PC-9 (cell line): ENCODE measurements around the gene FAM89B. TPM values are rescaled to one million over a fixed set of nuclear protein-coding genes. Genes with fewer than 3 reads are reported as not detected.

Experiments
- BruUV-seq: library from RNA; stranded (reverse); fragments of 400-500 nt; replicated peaks from 2 replicates; lab custom pipeline; 2021; lab: Mats Ljungman, UMichigan
- CTCF ChIA-PET: fragments of 300-600 bp; sonication (Branson Sonifier 250); formaldehyde crosslinking; loops from one replicate; lab custom pipeline; 2022; ENCODE audit warnings: antibody characterized with exemption; lab: Charles Lee
- POLR2A ChIA-PET: fragments of 300-600 bp; sonication (Branson Sonifier 250); formaldehyde crosslinking; loops from one replicate; lab custom pipeline; 2022; ENCODE audit warnings: antibody characterized with exemption; ENCODE audit not compliant: unreplicated experiment; lab: Charles Lee
- DNase-seq, 2 experiments: peaks; one replicate each; pipeline versions ENCODE4 v3.0.0 to v3.0.0-alpha.2; 2015 to 2022; ENCODE audit warnings: mixed read lengths in 1 of 2
- H2AFZ ChIP-seq: fragments of 200-600 bp; sonication (generic); 2 replicates; pipeline ENCODE4 v1.8.1; 2017; ENCODE audit warnings: antibody characterized with exemption
- H3F3A ChIP-seq: fragments of 200-600 bp; sonication (generic); 2 replicates; pipeline ENCODE4 v1.8.1; 2017; ENCODE audit warnings: antibody characterized with exemption, mild to moderate bottlenecking, low read depth; ENCODE audit not compliant: insufficient read depth
- H3K27ac ChIP-seq: fragments of 200-600 bp; sonication (generic); 2 replicates; pipeline ENCODE4 v1.6.1; 2016; ENCODE audit warnings: mixed run types
- H3K27me3 ChIP-seq: fragments of 200-600 bp; sonication (generic); 2 replicates; pipeline ENCODE4 v1.6.1; 2016; ENCODE audit warnings: low read depth, mixed run types; ENCODE audit not compliant: insufficient read depth
- H3K36me3 ChIP-seq: fragments of 200-600 bp; sonication (generic); 2 replicates; pipeline ENCODE4 v1.6.1; 2016; ENCODE audit warnings: low read depth, mixed run types
- H3K4me1 ChIP-seq: fragments of 200-600 bp; sonication (generic); replicated peaks from 2 replicates; pipeline ENCODE4 v1.6.1; 2016; ENCODE audit warnings: mixed run types; ENCODE audit not compliant: insufficient read depth
- H3K4me2 ChIP-seq: fragments of 200-600 bp; sonication (generic); 2 replicates; pipeline ENCODE4 v1.6.1; 2017; ENCODE audit warnings: mixed run types
- H3K4me3 ChIP-seq: fragments of 200-600 bp; sonication (generic); 2 replicates; pipeline ENCODE4 v1.6.1; 2016; ENCODE audit warnings: mixed run types
- H3K79me2 ChIP-seq: fragments of 200-600 bp; sonication (generic); 2 replicates; pipeline ENCODE4 v1.6.1; 2017; ENCODE audit warnings: low read depth, mixed run types
- H3K9me2 ChIP-seq: fragments of 200-600 bp; sonication (generic); 2 replicates; pipeline ENCODE4 v1.8.1; 2017; ENCODE audit warnings: mild to moderate bottlenecking; ENCODE audit not compliant: insufficient read depth
- H3K9me3 ChIP-seq: fragments of 200-600 bp; sonication (generic); 2 replicates; pipeline ENCODE4 v1.8.1; 2016; ENCODE audit warnings: low read depth; ENCODE audit not compliant: insufficient read depth
- H4K20me1 ChIP-seq: fragments of 200-600 bp; sonication (generic); 2 replicates; pipeline ENCODE4 v1.8.1; 2017; ENCODE audit not compliant: insufficient read depth
- EZH2 ChIP-seq: fragments of 200-600 bp; sonication (generic); IDR thresholded peaks from 2 replicates; pipeline ENCODE4 v1.8.0; 2017; ENCODE audit warnings: antibody characterized with exemption, low read depth
- intact Hi-C: fragments of 100-400 bp; cut with micrococcal nuclease; formaldehyde crosslinking; loops from one replicate; pipeline ENCODE4 v1.10.0; 2022; ENCODE audit not compliant: unreplicated experiment
- total RNA-seq: library from RNA; stranded (reverse); gene quantifications from 2 replicates; pipeline ENCODE4 v1.2.3, GENCODE V29; 2021
- TF ChIP-seq, protein P1 (sequence below): fragments of 200-600 bp; sonication (generic); conservative IDR thresholded peaks from 2 replicates; pipeline ENCODE4 v1.6.1; 2017; ENCODE audit warnings: mixed run types, antibody characterized with exemption, mild to moderate bottlenecking, moderate library complexity

FAM89B gene
- total RNA-seq, 1 experiment from 2014 or later = 53.3 TPM

DNA sequence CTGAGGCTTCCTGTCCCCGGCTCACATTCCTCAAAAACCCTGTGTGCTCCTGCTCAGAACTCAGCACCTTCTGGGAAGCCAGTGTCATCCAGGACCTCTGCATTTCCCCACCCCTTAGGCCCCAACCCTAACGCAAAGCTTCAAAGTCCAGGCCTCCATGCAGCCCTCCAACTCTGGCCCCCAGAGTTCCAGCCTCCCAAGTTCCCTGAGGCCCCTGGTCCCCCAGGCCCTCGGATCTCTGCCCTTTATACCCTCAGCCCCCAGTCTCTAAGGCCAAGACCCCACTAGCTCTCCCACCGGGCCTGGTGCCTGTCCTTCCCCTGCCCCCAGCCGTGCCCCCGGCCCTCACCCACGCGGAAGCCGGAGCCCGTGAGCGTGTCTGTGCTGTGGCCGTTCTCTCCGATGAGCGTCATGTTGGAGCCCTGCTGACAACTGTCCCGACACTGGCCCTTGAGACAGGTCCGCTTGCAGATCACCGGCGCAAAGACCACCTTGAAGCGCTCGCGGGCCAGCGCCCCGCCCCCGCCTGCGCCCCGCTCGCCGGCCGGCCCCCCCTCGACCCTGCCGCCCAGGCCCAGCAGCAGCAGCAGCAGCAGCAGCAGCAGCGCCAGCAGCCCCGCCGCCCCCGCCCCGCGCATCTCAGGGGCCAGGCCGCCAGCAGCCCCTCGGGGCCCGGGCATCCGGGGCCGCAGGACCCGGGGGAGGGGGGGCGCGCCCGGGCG lies 14.9 kb upstream of the FAM89B start:
- no peak for DNase-seq
- POLR2A ChIA-PET = interaction anchor here (0.5 to 0.6 kb wide), 2 partner anchors 9 to 32 kb away, joined by 3 to 13 read pairs; partner anchors contain the start of gene SCYL1
- CTCF ChIA-PET = interaction anchor here (1.1 kb wide), 1 partner anchor 16 kb away, joined by 3 read pairs; no protein-coding TSS in a partner anchor
- H3K9me2 ChIP-seq = no peaks in the 10 kb centered on the region
- peaks cover 7% of the 10 kb centered on the region for H4K20me1 ChIP-seq
- no peaks in the 10 kb centered on the region for H3K27me3 ChIP-seq
- intact Hi-C loops = loop anchor here (5.0 kb wide), 3 partner anchors 135 to 455 kb away; partner anchors contain the start of genes C11orf68, CST6, DRAP1 and NEAT1
- H3F3A ChIP-seq = peaks cover 80% of the 10 kb centered on the region
- peak overlapping the region; percentile 28; the same call in 1 of the 2 replicates for H2AFZ ChIP-seq
- H3K36me3 ChIP-seq = peaks cover 6% of the 10 kb centered on the region; the same call in 1 of the 2 replicates
- peaks cover 47% of the 10 kb centered on the region for H3K79me2 ChIP-seq
- TF ChIP-seq, protein P1, sequence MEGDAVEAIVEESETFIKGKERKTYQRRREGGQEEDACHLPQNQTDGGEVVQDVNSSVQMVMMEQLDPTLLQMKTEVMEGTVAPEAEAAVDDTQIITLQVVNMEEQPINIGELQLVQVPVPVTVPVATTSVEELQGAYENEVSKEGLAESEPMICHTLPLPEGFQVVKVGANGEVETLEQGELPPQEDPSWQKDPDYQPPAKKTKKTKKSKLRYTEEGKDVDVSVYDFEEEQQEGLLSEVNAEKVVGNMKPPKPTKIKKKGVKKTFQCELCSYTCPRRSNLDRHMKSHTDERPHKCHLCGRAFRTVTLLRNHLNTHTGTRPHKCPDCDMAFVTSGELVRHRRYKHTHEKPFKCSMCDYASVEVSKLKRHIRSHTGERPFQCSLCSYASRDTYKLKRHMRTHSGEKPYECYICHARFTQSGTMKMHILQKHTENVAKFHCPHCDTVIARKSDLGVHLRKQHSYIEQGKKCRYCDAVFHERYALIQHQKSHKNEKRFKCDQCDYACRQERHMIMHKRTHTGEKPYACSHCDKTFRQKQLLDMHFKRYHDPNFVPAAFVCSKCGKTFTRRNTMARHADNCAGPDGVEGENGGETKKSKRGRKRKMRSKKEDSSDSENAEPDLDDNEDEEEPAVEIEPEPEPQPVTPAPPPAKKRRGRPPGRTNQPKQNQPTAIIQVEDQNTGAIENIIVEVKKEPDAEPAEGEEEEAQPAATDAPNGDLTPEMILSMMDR = no peak
- no peak for TF ChIP-seq EZH2
- H3K4me3 ChIP-seq = peak overlapping the region; percentile 77
- peaks cover 79% of the 10 kb centered on the region for H3K4me1 ChIP-seq
- no peaks in the 10 kb centered on the region for H3K9me3 ChIP-seq
- peak overlapping the region; percentile 86 for H3K4me2 ChIP-seq
- peak overlapping the region; percentile 63 for H3K27ac ChIP-seq
- BruUV-seq = no TSS peak

DNA sequence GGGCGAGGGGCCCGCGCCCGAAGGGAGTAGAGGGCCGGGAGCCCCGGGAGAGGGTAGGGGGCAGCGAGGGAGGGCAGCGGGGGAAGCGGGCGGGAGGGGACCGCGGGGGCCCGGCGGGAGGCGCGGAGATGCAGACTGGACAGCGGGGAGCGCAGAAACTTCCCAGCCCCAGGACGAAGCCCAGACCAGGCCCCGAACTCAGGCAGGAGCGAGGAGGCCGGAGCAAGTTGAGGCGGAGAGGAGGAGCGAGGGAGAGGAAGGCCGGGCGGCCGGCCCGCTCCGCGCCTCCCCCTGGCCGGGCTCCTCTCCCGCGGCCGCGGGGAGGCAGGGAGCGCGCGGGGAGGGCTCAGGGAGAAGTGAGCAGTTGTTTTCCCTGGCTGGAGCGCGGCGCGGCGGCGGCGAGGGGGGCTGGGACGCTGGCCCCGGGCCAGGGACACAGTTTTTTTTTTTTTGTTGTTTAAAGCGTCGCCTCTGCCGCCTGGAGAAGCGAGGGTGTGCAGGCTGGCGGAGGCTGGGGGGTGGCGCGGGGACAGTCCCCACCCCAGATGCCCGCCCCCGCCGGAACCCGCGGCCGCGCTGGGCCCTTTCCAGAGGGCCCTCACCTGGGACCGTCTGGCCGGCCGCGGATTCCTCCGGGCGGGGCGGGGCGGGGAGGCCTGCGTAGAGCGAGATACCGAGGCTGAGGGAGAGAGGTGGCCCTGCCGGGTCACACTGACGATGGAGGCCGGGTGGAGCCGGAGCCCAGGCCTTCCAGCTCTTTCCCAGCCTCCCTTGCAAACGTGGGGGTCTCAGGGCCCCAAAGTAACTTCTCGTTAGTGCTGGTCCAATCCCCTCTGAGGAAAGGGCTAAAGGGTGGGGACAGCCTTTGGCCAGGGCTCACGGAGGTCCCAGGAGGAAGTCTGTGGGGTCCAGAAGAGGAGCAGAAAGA lies 14.1 kb upstream of the FAM89B start, which contains the start of gene LTBP3:
Gene LTBP3 (minus strand): TSS at position 358 of the 928 bp plus-strand sequence. CDS start 400 bp downstream, outside the sequence.
- H3F3A ChIP-seq = peaks cover 75% of the 10 kb centered on the region
- H3K79me2 ChIP-seq = peaks cover 41% of the 10 kb centered on the region
- POLR2A ChIA-PET = interaction anchor here (0.6 to 1.8 kb wide), 6 partner anchors 12 to 433 kb away, joined by 3 to 13 read pairs (median 3); partner anchors contain the start of gene ZNRD2
- peaks cover 71% of the 10 kb centered on the region for H3K4me1 ChIP-seq
- H2AFZ ChIP-seq = peak within 1 kb of the TSS; percentile 75
- no TSS peak for BruUV-seq
- no peak for TF ChIP-seq EZH2
- TF ChIP-seq, protein P1 = no peak
- H3K9me2 ChIP-seq = no peaks in the 10 kb centered on the region
- no peaks in the 10 kb centered on the region for H3K36me3 ChIP-seq
- H3K4me2 ChIP-seq = peak within 1 kb of the TSS; percentile 86
- no peaks in the 10 kb centered on the region for H3K27me3 ChIP-seq
- no peaks in the 10 kb centered on the region for H4K20me1 ChIP-seq
- intact Hi-C loops = loop anchor here (5.0 kb wide), 3 partner anchors 136 to 454 kb away; partner anchors contain the start of genes C11orf68, CST6, DRAP1 and NEAT1
- H3K27ac ChIP-seq = peak within 1 kb of the TSS; percentile 69
- DNase-seq = peak; percentile 71 to 92
- CTCF ChIA-PET = interaction anchor here (0.6 to 2.2 kb wide), 2 partner anchors 12 to 17 kb away, joined by 4 to 8 read pairs; partner anchors contain the start of gene ZNRD2
- peak within 1 kb of the TSS; percentile 77 for H3K4me3 ChIP-seq
- no peaks in the 10 kb centered on the region for H3K9me3 ChIP-seq
